ENCODE measurements around the gene DEPDC7.

DNA sequence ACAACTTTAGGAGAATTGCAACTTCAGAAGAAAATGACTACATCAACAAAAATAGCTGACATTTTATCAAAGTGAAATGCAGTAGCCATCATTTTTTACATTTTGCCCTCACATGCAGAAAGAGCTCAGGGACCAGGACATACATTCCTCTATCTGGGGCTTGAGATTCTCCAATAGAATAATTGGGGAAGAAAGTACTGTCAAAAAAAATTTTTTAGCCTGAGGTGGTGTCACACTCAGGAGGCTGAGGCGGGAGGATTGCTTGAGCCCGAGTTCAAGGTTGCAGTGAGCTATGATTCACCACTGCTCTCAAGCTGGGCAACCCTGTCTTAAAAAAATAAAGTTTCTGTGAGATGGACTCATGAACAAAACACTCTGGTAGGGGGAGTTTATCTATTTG is 32.2 kb upstream of the DEPDC7 start:
- no peak for TF ChIP-seq BHLHE40 (IDR thresholded peaks at IDR 0.05; ENCODE audit: low read depth, low read length)
- TF ChIP-seq, protein P1, sequence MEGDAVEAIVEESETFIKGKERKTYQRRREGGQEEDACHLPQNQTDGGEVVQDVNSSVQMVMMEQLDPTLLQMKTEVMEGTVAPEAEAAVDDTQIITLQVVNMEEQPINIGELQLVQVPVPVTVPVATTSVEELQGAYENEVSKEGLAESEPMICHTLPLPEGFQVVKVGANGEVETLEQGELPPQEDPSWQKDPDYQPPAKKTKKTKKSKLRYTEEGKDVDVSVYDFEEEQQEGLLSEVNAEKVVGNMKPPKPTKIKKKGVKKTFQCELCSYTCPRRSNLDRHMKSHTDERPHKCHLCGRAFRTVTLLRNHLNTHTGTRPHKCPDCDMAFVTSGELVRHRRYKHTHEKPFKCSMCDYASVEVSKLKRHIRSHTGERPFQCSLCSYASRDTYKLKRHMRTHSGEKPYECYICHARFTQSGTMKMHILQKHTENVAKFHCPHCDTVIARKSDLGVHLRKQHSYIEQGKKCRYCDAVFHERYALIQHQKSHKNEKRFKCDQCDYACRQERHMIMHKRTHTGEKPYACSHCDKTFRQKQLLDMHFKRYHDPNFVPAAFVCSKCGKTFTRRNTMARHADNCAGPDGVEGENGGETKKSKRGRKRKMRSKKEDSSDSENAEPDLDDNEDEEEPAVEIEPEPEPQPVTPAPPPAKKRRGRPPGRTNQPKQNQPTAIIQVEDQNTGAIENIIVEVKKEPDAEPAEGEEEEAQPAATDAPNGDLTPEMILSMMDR (conservative IDR thresholded peaks at IDR 0.05; ENCODE audit: low read depth, low read length) = no peak
- TF ChIP-seq POLR2A (IDR thresholded peaks at IDR 0.05; ENCODE audit: low read depth, low read length) = no peak
- no peak for TF ChIP-seq MXI1 (IDR thresholded peaks at IDR 0.05; ENCODE audit: borderline replicate concordance, low read depth, low read length)
- no peak for TF ChIP-seq SMC3 (IDR thresholded peaks at IDR 0.05; ENCODE audit: low read depth, low read length)
- TF ChIP-seq FOS (IDR thresholded peaks at IDR 0.05; ENCODE audit: low read depth, low read length) = no peak
- TF ChIP-seq, protein P2, sequence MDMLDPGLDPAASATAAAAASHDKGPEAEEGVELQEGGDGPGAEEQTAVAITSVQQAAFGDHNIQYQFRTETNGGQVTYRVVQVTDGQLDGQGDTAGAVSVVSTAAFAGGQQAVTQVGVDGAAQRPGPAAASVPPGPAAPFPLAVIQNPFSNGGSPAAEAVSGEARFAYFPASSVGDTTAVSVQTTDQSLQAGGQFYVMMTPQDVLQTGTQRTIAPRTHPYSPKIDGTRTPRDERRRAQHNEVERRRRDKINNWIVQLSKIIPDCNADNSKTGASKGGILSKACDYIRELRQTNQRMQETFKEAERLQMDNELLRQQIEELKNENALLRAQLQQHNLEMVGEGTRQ (IDR thresholded peaks at IDR 0.05; ENCODE audit: low read depth, low read length) = no peak
- no peak for TF ChIP-seq RFX5 (IDR thresholded peaks at IDR 0.05; ENCODE audit: low read depth, low read length)
- TF ChIP-seq CEBPB (IDR thresholded peaks at IDR 0.05; ENCODE audit: low read depth, low read length) = no peak
- TF ChIP-seq RAD21 (IDR thresholded peaks at IDR 0.05; ENCODE audit: low read length) = no peak
- TF ChIP-seq, protein P3, sequence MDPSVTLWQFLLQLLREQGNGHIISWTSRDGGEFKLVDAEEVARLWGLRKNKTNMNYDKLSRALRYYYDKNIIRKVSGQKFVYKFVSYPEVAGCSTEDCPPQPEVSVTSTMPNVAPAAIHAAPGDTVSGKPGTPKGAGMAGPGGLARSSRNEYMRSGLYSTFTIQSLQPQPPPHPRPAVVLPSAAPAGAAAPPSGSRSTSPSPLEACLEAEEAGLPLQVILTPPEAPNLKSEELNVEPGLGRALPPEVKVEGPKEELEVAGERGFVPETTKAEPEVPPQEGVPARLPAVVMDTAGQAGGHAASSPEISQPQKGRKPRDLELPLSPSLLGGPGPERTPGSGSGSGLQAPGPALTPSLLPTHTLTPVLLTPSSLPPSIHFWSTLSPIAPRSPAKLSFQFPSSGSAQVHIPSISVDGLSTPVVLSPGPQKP (IDR thresholded peaks at IDR 0.05; ENCODE audit: borderline replicate concordance, low read depth, low read length) = no peak
- TF ChIP-seq MAFK (IDR thresholded peaks at IDR 0.05; ENCODE audit: low read depth, low read length) = no peak

Data from IMR-90 (cell line).